ENCODE measurements around the gene UBAP1. TPM values are rescaled to one million over a fixed set of nuclear protein-coding genes. Genes with fewer than 3 reads are reported as not detected.

UBAP1 gene
- total and polyA plus RNA-seq, 9 of the 15 experiments (the other 6 are each of a cell fraction or from before 2014, with no cell fraction given), result 1.3 to 33.4 (median 16.5) TPM

GRCh38 chr9:34131571-34131970 lies 47.3 kb upstream of the UBAP1 start:
- no peaks in the 10 kb centered on the region for H4K20me1 ChIP-seq (replicated peaks; ENCODE audit: control insufficient read depth, insufficient read depth, low read length)
- peak overlapping the region; percentile 73 for H3K27ac ChIP-seq (ENCODE audit: extremely low read depth, low read depth, low read length)
- intact Hi-C loops (cut with micrococcal nuclease), result no loop called here
- WGBS (ENCODE audit: insufficient coverage, low coverage, missing lambda C conversion rate), result 98% methylated on average over 7 of the region's 7 CpGs
- ChIA-PET CTCF (ENCODE audit: low intra/inter-chr PET ratio) (no interaction called here), POLR2A (interaction anchor here (1.5 to 1.6 kb wide), 2 partner anchors 19 to 47 kb away, joined by 6 to 7 read pairs; partner anchors contain the start of gene UBAP1)
- no peak overlapping the region for H3K4me2 ChIP-seq (ENCODE audit: insufficient read depth, low read length)
- H3K4me1 ChIP-seq (replicated peaks in 1 of 2; ENCODE audit: control insufficient read depth in 2 of 2, insufficient read depth in 2 of 2, low read length in 2 of 2), result peaks cover 23 to 36% of the 10 kb centered on the region in 2 experiments; a peak in 4 of 5 replicates
- BruUV-seq (replicated peaks), result no TSS peak
- no peaks in the 10 kb centered on the region for H3K27me3 ChIP-seq (ENCODE audit: control insufficient read depth in 2 of 2, insufficient read depth in 2 of 2, low read length in 2 of 2)
- FAIRE-seq (no peak), ATAC-seq (no peak), DNase-seq (ENCODE audit: extremely low read depth in 1 of 4, low spot score in 3 of 4) (no peak)
- H3K36me3 ChIP-seq (ENCODE audit: control insufficient read depth, insufficient read depth, low read length), result no peaks in the 10 kb centered on the region
- in situ Hi-C loops (cut with MboI), result no loop called here
- H3K9ac ChIP-seq (ENCODE audit: insufficient read depth in 1 of 2, low read depth in 2 of 2, low read length in 2 of 2), result no peak overlapping the region; a peak in 1 of 4 replicates
- H3K9me1 ChIP-seq (ENCODE audit: control insufficient read depth, insufficient read depth, low read length), result no peaks in the 10 kb centered on the region
- H2AFZ ChIP-seq (ENCODE audit: low read depth, low read length), result peak overlapping the region; percentile 65
- H3K4me3 ChIP-seq, result no peak overlapping the region
- H3K79me2 ChIP-seq (ENCODE audit: control insufficient read depth, insufficient read depth, low read length), result peaks cover 3% of the 10 kb centered on the region; the same call in 2 of the 3 replicates
- H3K9me3 ChIP-seq (replicated peaks; ENCODE audit: control insufficient read depth, insufficient read depth, low read depth, low read length), result no peaks in the 10 kb centered on the region
- no peak for TF ChIP-seq ARNT (IDR thresholded peaks at IDR 0.05)
- TF ChIP-seq KLF10 (CRISPR knock-in tag; IDR thresholded peaks at IDR 0.05), result no peak
- TF ChIP-seq ZNF212 (CRISPR knock-in tag; IDR thresholded peaks at IDR 0.05), result no peak
- no peak for TF ChIP-seq ZNF347 (CRISPR knock-in tag; IDR thresholded peaks at IDR 0.05; ENCODE audit: low read depth)
- no peak for TF ChIP-seq ZNF584 (CRISPR knock-in tag; IDR thresholded peaks at IDR 0.05; ENCODE audit: low read depth)

DNA sequence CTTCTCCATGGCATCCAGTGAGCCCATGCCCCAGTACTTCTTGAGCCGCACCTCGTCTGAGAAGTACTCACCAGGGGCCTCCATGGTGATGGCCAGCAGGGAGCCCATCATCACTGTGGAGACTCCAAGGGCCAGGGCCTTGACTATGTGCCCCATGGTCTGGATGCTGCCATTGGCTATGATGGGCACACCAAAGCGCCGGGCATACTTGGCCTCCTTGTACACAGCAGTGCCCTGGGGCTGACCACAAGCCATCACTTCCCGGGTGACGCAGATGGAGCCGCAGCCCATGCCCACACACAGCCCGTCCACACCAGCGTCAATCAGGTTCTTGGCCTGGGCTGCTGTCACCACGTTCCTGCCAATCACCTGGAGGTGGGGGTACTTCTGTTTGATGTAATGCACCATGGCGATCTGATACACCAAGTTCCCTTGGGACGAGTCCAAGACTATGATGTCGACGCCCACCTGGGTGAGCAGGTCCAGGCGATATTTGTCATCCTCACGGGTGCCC lies 45.4 kb upstream of the UBAP1 start:
- Histone ChIP-seq H2AFZ (ENCODE audit: low read depth, low read length) (no peak overlapping the region), H3K9me3 (replicated peaks; ENCODE audit: control insufficient read depth, insufficient read depth, low read depth, low read length) (no peaks in the 10 kb centered on the region), H3K27me3 (ENCODE audit: control insufficient read depth in 2 of 2, insufficient read depth in 2 of 2, low read length in 2 of 2) (no peaks in the 10 kb centered on the region), H3K9me1 (ENCODE audit: control insufficient read depth, insufficient read depth, low read length) (no peaks in the 10 kb centered on the region), H3K4me3 (no peak overlapping the region), H3K36me3 (ENCODE audit: control insufficient read depth, insufficient read depth, low read length) (no peaks in the 10 kb centered on the region), H3K9ac (ENCODE audit: insufficient read depth in 1 of 2, low read depth in 2 of 2, low read length in 2 of 2) (no peak overlapping the region), H3K79me2 (ENCODE audit: control insufficient read depth, insufficient read depth, low read length) (no peaks in the 10 kb centered on the region), H4K20me1 (replicated peaks; ENCODE audit: control insufficient read depth, insufficient read depth, low read length) (no peaks in the 10 kb centered on the region), H3K4me1 (replicated peaks in 1 of 2; ENCODE audit: control insufficient read depth in 2 of 2, insufficient read depth in 2 of 2, low read length in 2 of 2) (peaks cover 14 to 25% of the 10 kb centered on the region in 2 experiments; a peak in 4 of 5 replicates), H3K4me2 (ENCODE audit: insufficient read depth, low read length) (no peak overlapping the region), H3K27ac (ENCODE audit: extremely low read depth, low read depth, low read length) (no peak overlapping the region)
- ChIA-PET CTCF (ENCODE audit: low intra/inter-chr PET ratio) (no interaction called here), POLR2A (interaction anchor here (1.2 kb wide), 1 partner anchor 11 kb away, joined by 4 read pairs; no protein-coding TSS in a partner anchor)
- no TSS peak for BruUV-seq (replicated peaks)
- ATAC-seq, result no peak
- intact Hi-C loops (cut with micrococcal nuclease), result no loop called here
- no peak for FAIRE-seq
- DNase-seq (ENCODE audit: extremely low read depth in 1 of 4, low spot score in 3 of 4), result no peak
- in situ Hi-C loops (cut with MboI), result no loop called here
- WGBS (ENCODE audit: insufficient coverage, low coverage, missing lambda C conversion rate), result 87% methylated on average over 13 of the region's 16 CpGs
- TF ChIP-seq ZNF263 (CRISPR knock-in tag; IDR thresholded peaks at IDR 0.05; ENCODE audit: borderline replicate concordance) (no peak), CHAMP1 (IDR thresholded peaks at IDR 0.05) (no peak)
- TF ChIP-seq, protein P1, sequence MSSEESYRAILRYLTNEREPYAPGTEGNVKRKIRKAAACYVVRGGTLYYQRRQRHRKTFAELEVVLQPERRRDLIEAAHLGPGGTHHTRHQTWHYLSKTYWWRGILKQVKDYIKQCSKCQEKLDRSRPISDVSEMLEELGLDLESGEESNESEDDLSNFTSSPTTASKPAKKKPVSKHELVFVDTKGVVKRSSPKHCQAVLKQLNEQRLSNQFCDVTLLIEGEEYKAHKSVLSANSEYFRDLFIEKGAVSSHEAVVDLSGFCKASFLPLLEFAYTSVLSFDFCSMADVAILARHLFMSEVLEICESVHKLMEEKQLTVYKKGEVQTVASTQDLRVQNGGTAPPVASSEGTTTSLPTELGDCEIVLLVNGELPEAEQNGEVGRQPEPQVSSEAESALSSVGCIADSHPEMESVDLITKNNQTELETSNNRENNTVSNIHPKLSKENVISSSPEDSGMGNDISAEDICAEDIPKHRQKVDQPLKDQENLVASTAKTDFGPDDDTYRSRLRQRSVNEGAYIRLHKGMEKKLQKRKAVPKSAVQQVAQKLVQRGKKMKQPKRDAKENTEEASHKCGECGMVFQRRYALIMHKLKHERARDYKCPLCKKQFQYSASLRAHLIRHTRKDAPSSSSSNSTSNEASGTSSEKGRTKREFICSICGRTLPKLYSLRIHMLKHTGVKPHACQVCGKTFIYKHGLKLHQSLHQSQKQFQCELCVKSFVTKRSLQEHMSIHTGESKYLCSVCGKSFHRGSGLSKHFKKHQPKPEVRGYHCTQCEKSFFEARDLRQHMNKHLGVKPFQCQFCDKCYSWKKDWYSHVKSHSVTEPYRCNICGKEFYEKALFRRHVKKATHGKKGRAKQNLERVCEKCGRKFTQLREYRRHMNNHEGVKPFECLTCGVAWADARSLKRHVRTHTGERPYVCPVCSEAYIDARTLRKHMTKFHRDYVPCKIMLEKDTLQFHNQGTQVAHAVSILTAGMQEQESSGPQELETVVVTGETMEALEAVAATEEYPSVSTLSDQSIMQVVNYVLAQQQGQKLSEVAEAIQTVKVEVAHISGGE (CRISPR knock-in tag; IDR thresholded peaks at IDR 0.05), result no peak
